HepG2 (cell line): ENCODE results near the gene SPRR3. TPM values are rescaled to one million over a fixed set of nuclear protein-coding genes. Genes with fewer than 3 reads are reported as not detected.
A peak's percentile ranks its signal among the peaks of the same experiment; 100 is the strongest.

ENCODE experiments used
- ATAC-seq: fragments of 200-7000 bp; cut with Tn5 transposase; 3 replicates; pipeline ENCODE4 v1.9.1; 2020; ENCODE audit warnings: mild to moderate bottlenecking, moderate library complexity
- BruUV-seq: library from RNA; stranded (reverse); fragments of 400-500 nt; replicated peaks from 2 replicates; lab custom pipeline; 2021; lab: Mats Ljungman, UMichigan
- CTCF ChIA-PET: fragments of 300-600 bp; formaldehyde crosslinking; extraction: SDS; loops from one replicate; lab custom pipeline; 2021; ENCODE audit warnings: low total read pairs, inconsistent platforms, low intra/inter-chr PET ratio; lab: Yijun Ruan, JAX
- POLR2A ChIA-PET: fragments of 350-600 bp; sonication (Branson Sonifier 250); formaldehyde crosslinking; loops from one replicate; lab custom pipeline; 2020; ENCODE audit warnings: antibody characterized with exemption, inconsistent platforms; lab: Yijun Ruan, JAX
- DNase-seq: peaks from one replicate; pipeline ENCODE4 v3.0.0-alpha.2; 2015; ENCODE audit warnings: low spot score
- FAIRE-seq: peaks from 3 replicates; lab custom pipeline; 2011; peaks lifted over from hg19 to GRCh38; lab: Jason Lieb, UNC
- H2AFZ ChIP-seq: one replicate; pipeline ENCODE4 v1.6.1; 2011; ENCODE audit warnings: low read length, inconsistent platforms
- H3K27ac ChIP-seq: fragments of 300-600 bp; 3 replicates; pipeline ENCODE4 v1.8.0; 2011; ENCODE audit warnings: mixed run types, mild to moderate bottlenecking, mixed read lengths, low read length, inconsistent platforms; ENCODE audit not compliant: insufficient read depth; ENCODE audit errors: extremely low read length
- H3K27me3 ChIP-seq, 2 experiments: fragments of 200-600 bp in 1 of 2; 2 replicates in 1 of 2; 3 replicates in 1 of 2; pipeline versions ENCODE4 v1.6.0 to v1.8.0; 2011; ENCODE audit warnings: low read length in 2 of 2, mild to moderate bottlenecking in 2 of 2, moderate library complexity in 2 of 2, inconsistent platforms in 1 of 2; ENCODE audit not compliant: insufficient read depth in 2 of 2, control insufficient read depth in 1 of 2
- H3K36me3 ChIP-seq, 2 experiments: fragments of 200-600 bp in 1 of 2; replicated peaks in 1 of 2; 2 replicates in 1 of 2; 3 replicates in 1 of 2; pipeline versions ENCODE4 v1.5.1 to v1.8.0; 2011; ENCODE audit warnings: low read length in 2 of 2, inconsistent platforms in 1 of 2; ENCODE audit not compliant: insufficient read depth in 2 of 2, control insufficient read depth in 1 of 2
- H3K4me1 ChIP-seq: 2 replicates; pipeline ENCODE4 v1.5.1; 2012; ENCODE audit warnings: low read length, inconsistent platforms; ENCODE audit not compliant: insufficient read depth
- H3K4me2 ChIP-seq: 2 replicates; pipeline ENCODE4 v1.6.0; 2011; ENCODE audit warnings: low read depth, low read length, inconsistent platforms
- H3K4me3 ChIP-seq, 3 experiments: fragments of 200-600 bp in 1 of 3; sonication (generic), shearing (Covaris generic) in 1 of 3; replicated peaks in 1 of 3; 2 replicates each; pipeline ENCODE4 v1.5.1; 2011 to 2016; ENCODE audit warnings: low read length in 3 of 3, inconsistent platforms in 2 of 3, low read depth in 2 of 3, mild to moderate bottlenecking in 2 of 3, control low read depth in 1 of 3, mixed read lengths in 1 of 3; ENCODE audit not compliant: insufficient read depth in 1 of 3
- H3K79me2 ChIP-seq: one replicate; pipeline ENCODE4 v1.6.1; 2011; ENCODE audit warnings: low read length, inconsistent platforms; ENCODE audit not compliant: insufficient read depth
- H3K9ac ChIP-seq: 2 replicates; pipeline ENCODE4 v1.6.0; 2011; ENCODE audit warnings: mild to moderate bottlenecking, low read depth, low read length, inconsistent platforms; ENCODE audit not compliant: insufficient read depth
- H3K9me3 ChIP-seq: 2 replicates; pipeline ENCODE4 v1.5.1; 2012; ENCODE audit warnings: mild to moderate bottlenecking, low read length
- H4K20me1 ChIP-seq: 2 replicates; pipeline ENCODE4 v1.6.0; 2011; ENCODE audit warnings: inconsistent platforms, mild to moderate bottlenecking, low read length, moderate library complexity; ENCODE audit not compliant: insufficient read depth
- ATF7 ChIP-seq, 2 experiments: fragments of 450-650 bp in 1 of 2; sonication (generic) in 1 of 2; formaldehyde crosslinking in 1 of 2; IDR thresholded peaks; 2 replicates each; pipeline versions ENCODE4 v1.4.0 to v1.6.1; 2016 to 2020; ENCODE audit warnings: antibody characterized with exemption in 1 of 2, mild to moderate bottlenecking in 1 of 2, missing genetic modification reagents in 1 of 2
- MAFF ChIP-seq: IDR thresholded peaks from 2 replicates; pipeline ENCODE4 v1.6.1; 2011; ENCODE audit warnings: low read depth, low read length, improper control_type of control experiment
- MAFK ChIP-seq, 2 experiments: IDR thresholded peaks in 1 of 2; conservative IDR thresholded peaks in 1 of 2; 2 replicates each; pipeline ENCODE4 v1.6.1; 2011; ENCODE audit warnings: improper control_type of control experiment in 2 of 2, low read length in 2 of 2
- SCMH1 ChIP-seq: sonication (generic); formaldehyde crosslinking; IDR thresholded peaks from 2 replicates; pipeline ENCODE4 v1.9.0; 2021; ENCODE audit warnings: missing genetic modification reagents, mild to moderate bottlenecking, borderline replicate concordance
- ZNF644 ChIP-seq: IDR thresholded peaks from 2 replicates; pipeline ENCODE4 v1.6.1; 2016; ENCODE audit warnings: low read depth
- WGBS: methylation state at CpG from one replicate; pipeline ENCODE4 v1.1.6; 2017; ENCODE audit warnings: low lambda C conversion rate; 5-methylcytosine and 5-hydroxymethylcytosine counted together
- in situ Hi-C: cut with HindIII; loops from 2 replicates; pipeline ENCODE4 v1.10.0; 2017; ENCODE audit warnings: low pct_unique_long_range_greater_than_20kb; ENCODE audit not compliant: extremely low pct_ligation_motif_present
- intact Hi-C: fragments of 100-400 bp; cut with micrococcal nuclease; formaldehyde crosslinking; loops from one replicate; pipeline ENCODE4 v1.10.0; 2022; ENCODE audit not compliant: unreplicated experiment
- polyA plus RNA-seq, 8 experiments: library from polyadenylated mRNA; depleted of rRNA in 3 of 8; stranded (reverse) in 7 of 8; unstranded in 1 of 8; fragments of >200 nt; fragmentation: Illumina TruSeq in 4 of 8; extraction: Trizol in 4 of 8; gene quantifications; 2 replicates each; pipeline versions ENCODE4 v1.2.1 to v1.2.3, GENCODE V29; 2011 to 2016; ENCODE audit warnings: low read depth in 4 of 8, missing spikeins in 1 of 8, mixed read lengths in 1 of 8; ENCODE audit not compliant: insufficient read depth in 1 of 8
- total RNA-seq, 5 experiments: library from RNA; depleted of rRNA; stranded (reverse); fragments of >200 nt; fragmentation: Illumina TruSeq; extraction: Trizol; gene quantifications; 2 replicates each; pipeline ENCODE4 v1.2.3, GENCODE V29; 2016; ENCODE audit warnings: low read depth in 1 of 5
- TF ChIP-seq, protein P1 (sequence below): IDR thresholded peaks from 2 replicates; pipeline ENCODE4 v1.6.1; 2016; ENCODE audit warnings: missing compliant biosample characterization, missing genetic modification reagents, borderline replicate concordance

Gene SPRR3
- total and polyA plus RNA-seq, 2 of the 13 experiments (the other 11 are each of a cell fraction or from before 2014, with no cell fraction given): not detected

DNA sequence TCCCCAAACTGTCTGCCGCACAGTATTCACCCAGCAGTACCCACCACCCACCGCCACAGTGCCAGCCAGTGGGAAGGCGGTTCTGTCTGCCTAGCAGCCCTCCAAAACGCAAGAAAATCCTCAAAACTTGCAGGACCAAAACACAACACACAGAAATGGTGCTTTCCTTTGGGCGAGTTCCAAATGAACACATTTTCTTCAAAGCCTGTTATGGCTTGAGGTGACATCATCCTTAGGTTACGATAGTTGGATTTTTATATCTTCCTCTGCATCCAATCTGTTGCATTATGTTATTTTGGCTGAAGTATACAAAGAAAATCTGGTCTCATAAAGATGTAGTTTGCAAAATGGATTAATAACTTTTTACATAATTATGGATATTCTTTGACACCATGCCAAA, 8.4 kb upstream of the SPRR3 start:
- FAIRE-seq: no peak
- TF ChIP-seq ATF7 (IDR thresholded peaks at IDR 0.05): peak; percentile 36; the same call in 1 of the 2 replicates
- no peak for TF ChIP-seq ATF7 (CRISPR knock-in tag; IDR thresholded peaks at IDR 0.05)
- TF ChIP-seq, protein P1, sequence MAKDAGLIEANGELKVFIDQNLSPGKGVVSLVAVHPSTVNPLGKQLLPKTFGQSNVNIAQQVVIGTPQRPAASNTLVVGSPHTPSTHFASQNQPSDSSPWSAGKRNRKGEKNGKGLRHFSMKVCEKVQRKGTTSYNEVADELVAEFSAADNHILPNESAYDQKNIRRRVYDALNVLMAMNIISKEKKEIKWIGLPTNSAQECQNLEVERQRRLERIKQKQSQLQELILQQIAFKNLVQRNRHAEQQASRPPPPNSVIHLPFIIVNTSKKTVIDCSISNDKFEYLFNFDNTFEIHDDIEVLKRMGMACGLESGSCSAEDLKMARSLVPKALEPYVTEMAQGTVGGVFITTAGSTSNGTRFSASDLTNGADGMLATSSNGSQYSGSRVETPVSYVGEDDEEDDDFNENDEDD (CRISPR knock-in tag): no peak
- Histone ChIP-seq H3K27me3 (no peaks in the 10 kb centered on the region), H2AFZ (no peak overlapping the region), H3K9me3 (no peaks in the 10 kb centered on the region), H3K4me1 (no peaks in the 10 kb centered on the region), H4K20me1 (no peaks in the 10 kb centered on the region), H3K79me2 (no peaks in the 10 kb centered on the region), H3K4me3 (no peak overlapping the region), H3K36me3 (no peaks in the 10 kb centered on the region), H3K27ac (no peak overlapping the region), H3K4me2 (no peak overlapping the region), H3K9ac (no peak overlapping the region)
- 7% methylated on average over 6 of the region's 6 CpGs for WGBS
- in situ Hi-C loops (no loop called here), intact Hi-C loops (no loop called here)
- ChIA-PET POLR2A (no interaction called here), CTCF (no interaction called here)
- no peak for DNase-seq
- BruUV-seq: no TSS peak
- no peak for ATAC-seq

DNA sequence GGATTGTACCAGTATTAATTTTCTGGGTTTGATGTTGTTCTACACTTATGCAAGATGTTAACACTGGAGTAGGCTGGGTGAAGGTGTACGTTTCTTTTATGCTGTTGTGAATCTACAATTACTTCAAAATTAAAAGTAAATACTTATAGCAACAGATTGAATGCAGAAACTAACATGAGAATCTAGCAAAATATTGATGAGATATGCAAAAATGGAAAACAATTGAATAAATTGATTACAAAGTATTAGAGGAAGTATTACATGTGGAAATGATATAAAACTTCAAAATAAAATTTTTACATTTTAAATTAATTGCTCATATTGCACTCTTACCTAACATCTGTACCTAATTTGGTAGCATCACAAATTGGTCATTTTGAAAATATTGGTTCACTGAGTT, 5.7 kb upstream of the SPRR3 start:
- FAIRE-seq (no peak), DNase-seq (no peak), ATAC-seq (no peak)
- 0% methylated on average over 1 of the region's 1 CpG for WGBS
- CTCF ChIA-PET: no interaction called here
- Histone ChIP-seq H3K4me2 (no peak overlapping the region), H3K27me3 (no peaks in the 10 kb centered on the region), H3K36me3 (no peaks in the 10 kb centered on the region), H3K79me2 (no peaks in the 10 kb centered on the region), H3K27ac (no peak overlapping the region), H2AFZ (no peak overlapping the region), H3K9me3 (no peaks in the 10 kb centered on the region), H3K4me3 (no peak overlapping the region), H3K9ac (no peak overlapping the region), H3K4me1 (no peaks in the 10 kb centered on the region), H4K20me1 (no peaks in the 10 kb centered on the region)
- TF ChIP-seq MAFK (conservative IDR thresholded peaks at IDR 0.05 in 1 of 2, IDR thresholded peaks at IDR 0.05 in 1 of 2; ENCODE audit: low read length in 2 of 2): peak; percentile 18 to 78; a peak in 3 of 4 replicates
- no peak for TF ChIP-seq ZNF644 (CRISPR knock-in tag)
- peak; percentile 61; the same call in 1 of the 2 replicates for TF ChIP-seq MAFF
- no peak for TF ChIP-seq SCMH1 (CRISPR knock-in tag)
- POLR2A ChIA-PET: no interaction called here
- intact Hi-C loops: no loop called here
- in situ Hi-C loops: no loop called here
- BruUV-seq: no TSS peak
